Neural crest cell (in vitro differentiated cells): ENCODE data around the gene CCDC85C. TPM values are rescaled to one million over a fixed set of nuclear protein-coding genes. Genes with fewer than 3 reads are reported as not detected.

ENCODE experiments used
- DNase-seq: peaks from one replicate; pipeline ENCODE4 v3.0.0; 2021; ENCODE audit warnings: low read depth, mixed read lengths, low spot score
- H3K27ac Mint-ChIP-seq: one replicate; pipeline ENCODE4 v1.8.0; 2021; ENCODE audit warnings: mild to moderate bottlenecking, mixed read lengths; ENCODE audit not compliant: unreplicated experiment
- H3K27me3 Mint-ChIP-seq: 2 replicates; pipeline ENCODE4 v1.8.0; 2021; ENCODE audit warnings: low read depth, mild to moderate bottlenecking, mixed read lengths
- H3K36me3 Mint-ChIP-seq: 2 replicates; pipeline ENCODE4 v1.8.0; 2021; ENCODE audit warnings: low read depth, mild to moderate bottlenecking, mixed read lengths
- H3K4me1 Mint-ChIP-seq: 2 replicates; pipeline ENCODE4 v1.8.0; 2021; ENCODE audit warnings: mixed read lengths
- H3K4me3 Mint-ChIP-seq: one replicate; pipeline ENCODE4 v1.8.0; 2021; ENCODE audit warnings: mild to moderate bottlenecking, mixed read lengths
- H3K9me3 Mint-ChIP-seq: 2 replicates; pipeline ENCODE4 v1.8.0; 2021; ENCODE audit warnings: mixed read lengths
- CTCF ChIP-seq: fragments of 200-600 bp; sonication (generic); conservative IDR thresholded peaks from 2 replicates; pipeline ENCODE4 v1.5.0; 2021; ENCODE audit warnings: antibody characterized with exemption, mild to moderate bottlenecking
- total RNA-seq: library from RNA; stranded (reverse); gene quantifications from 2 replicates; pipeline ENCODE4 v1.2.1, GENCODE V29; 2021

CCDC85C gene
- total RNA-seq, 1 donor from 2014 or later: 31.4 TPM

GRCh38 chr14:99506276-99506675 lies 97.7 kb downstream of the CCDC85C start:
- no peak for DNase-seq
- Mint-ChIP-seq H3K27me3 (no peaks in the 10 kb centered on the region), H3K4me1 (peaks cover 5% of the 10 kb centered on the region), H3K4me3 (no peak overlapping the region), H3K9me3 (no peaks in the 10 kb centered on the region), H3K27ac (peak overlapping the region; percentile 48), H3K36me3 (peaks cover 8% of the 10 kb centered on the region)
- TF ChIP-seq CTCF: no peak

GRCh38 chr14:99505089-99505488 lies 98.9 kb downstream of the CCDC85C start:
- TF ChIP-seq CTCF: no peak
- Mint-ChIP-seq H3K27ac (no peak overlapping the region), H3K9me3 (no peaks in the 10 kb centered on the region), H3K4me1 (no peaks in the 10 kb centered on the region), H3K36me3 (peaks cover 8% of the 10 kb centered on the region), H3K27me3 (no peaks in the 10 kb centered on the region), H3K4me3 (no peak overlapping the region)
- no peak for DNase-seq

GRCh38 chr14:99503848-99504453 lies 100.1 kb downstream of the CCDC85C start:
- Mint-ChIP-seq H3K27me3 (no peaks in the 10 kb centered on the region), H3K9me3 (no peaks in the 10 kb centered on the region), H3K4me1 (no peaks in the 10 kb centered on the region), H3K36me3 (peaks cover 8% of the 10 kb centered on the region), H3K27ac (no peak overlapping the region), H3K4me3 (no peak overlapping the region)
- TF ChIP-seq CTCF: no peak
- DNase-seq: no peak

DNA sequence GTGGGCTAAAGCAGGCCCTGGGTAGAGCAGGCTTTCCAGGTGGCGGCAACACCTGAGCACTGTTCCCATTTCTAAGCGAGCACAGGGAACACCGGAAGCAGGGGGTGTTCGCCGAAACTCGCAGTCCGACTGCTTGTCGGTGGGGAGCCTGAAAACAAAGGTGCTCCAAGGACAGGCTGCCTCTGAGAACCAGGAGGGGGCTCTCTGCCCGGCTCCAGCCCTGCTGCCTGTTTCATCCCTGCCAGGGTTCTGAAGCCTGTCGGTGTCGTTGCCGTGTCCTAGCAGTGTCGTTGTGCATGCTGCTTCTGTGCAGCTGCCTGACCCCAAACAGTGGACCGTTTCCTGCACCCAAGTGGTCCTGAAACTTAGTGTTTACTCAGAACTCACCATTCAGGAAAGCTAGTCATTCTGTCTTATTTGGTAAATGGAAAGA lies 101.0 kb downstream of the CCDC85C start:
- H3K27ac Mint-ChIP-seq: no peak overlapping the region
- no peaks in the 10 kb centered on the region for H3K27me3 Mint-ChIP-seq
- H3K4me1 Mint-ChIP-seq: no peaks in the 10 kb centered on the region
- no peak for TF ChIP-seq CTCF
- H3K36me3 Mint-ChIP-seq: peaks cover 8% of the 10 kb centered on the region
- H3K4me3 Mint-ChIP-seq: no peak overlapping the region
- no peaks in the 10 kb centered on the region for H3K9me3 Mint-ChIP-seq
- DNase-seq: no peak

DNA sequence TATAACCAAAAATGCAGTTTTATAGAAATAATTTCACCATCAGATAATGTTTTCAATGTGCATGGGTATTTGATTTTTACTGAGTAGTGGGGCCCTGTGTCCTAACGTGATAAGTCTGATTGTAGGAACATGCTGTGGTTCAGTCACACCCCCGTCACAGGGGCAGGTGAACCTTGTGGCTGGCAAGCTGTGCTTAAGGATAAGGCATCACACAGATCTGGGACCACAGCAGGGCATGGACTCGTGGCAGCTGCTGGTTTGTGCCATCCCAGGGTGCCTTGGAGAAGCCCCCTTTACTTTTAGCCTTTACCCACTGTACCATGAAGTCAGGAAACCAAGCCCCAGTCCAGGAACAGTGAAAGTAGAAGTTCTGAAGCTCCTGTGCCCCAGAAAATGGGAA lies 106.1 kb downstream of the CCDC85C start:
- Mint-ChIP-seq H3K27ac (no peak overlapping the region), H3K4me1 (no peaks in the 10 kb centered on the region), H3K27me3 (no peaks in the 10 kb centered on the region), H3K36me3 (peaks cover 9% of the 10 kb centered on the region), H3K9me3 (no peaks in the 10 kb centered on the region), H3K4me3 (no peak overlapping the region)
- DNase-seq: no peak
- no peak for TF ChIP-seq CTCF
